GM18508 (cell line): Measurements from ENCODE around the gene FLT3LG.

Experiments used
- ATAC-seq: cut with Tn5 transposase; IDR thresholded peaks from one replicate; pipeline ENCODE4 v1.9.1; 2021; ENCODE audit warnings: moderate number of reproducible peaks; ENCODE audit not compliant: insufficient read depth, unreplicated experiment

Gene FLT3LG

GRCh38 chr19:49487277-49488045, 13.4 kb downstream of the FLT3LG start, which contains the start of gene RPL13A:
TSS of gene RPL13A (plus strand) at chr19:49487608. CDS start at chr19:49487630, 22 bp downstream.
- peak; percentile 76 for ATAC-seq

GRCh38 chr19:49488046-49488862, 14.2 kb downstream of the FLT3LG start:
- ATAC-seq: no peak

- ATAC-seq: no peak
Observed at GRCh38 chr19:49488863-49489537, 15.0 kb downstream of the FLT3LG start.

- no peak for ATAC-seq
Observed at GRCh38 chr19:49489601-49490167, 15.7 kb downstream of the FLT3LG start.

- ATAC-seq: no peak
Observed at GRCh38 chr19:49490287-49491029, 16.4 kb downstream of the FLT3LG start.

- no peak for ATAC-seq
Observed at GRCh38 chr19:49491030-49491803, 17.2 kb downstream of the FLT3LG start.

- ATAC-seq: no peak
Observed at GRCh38 chr19:49491804-49492572, 18.0 kb downstream of the FLT3LG start.

- ATAC-seq: no peak
Observed at GRCh38 chr19:49492573-49493405, 18.8 kb downstream of the FLT3LG start.

- no peak for ATAC-seq
Observed at GRCh38 chr19:49496574-49497008, 22.6 kb downstream of the FLT3LG start.

- no peak for ATAC-seq
Observed at GRCh38 chr19:49497047-49497788, 23.2 kb downstream of the FLT3LG start.

GRCh38 chr19:49497789-49498103, 23.7 kb downstream of the FLT3LG start:
- ATAC-seq: no peak

GRCh38 chr19:49498475-49498874, 24.5 kb downstream of the FLT3LG start:
- no peak for ATAC-seq

- no peak for ATAC-seq
Observed at GRCh38 chr19:49499030-49499670, 25.1 kb downstream of the FLT3LG start.

GRCh38 chr19:49502866-49503581, 29.0 kb downstream of the FLT3LG start:
- ATAC-seq: no peak

GRCh38 chr19:49503582-49503962, 29.6 kb downstream of the FLT3LG start:
- ATAC-seq: no peak

- ATAC-seq: no peak
Observed at GRCh38 chr19:49506575-49507105, 32.6 kb downstream of the FLT3LG start.
